GM21528 (cell line): ENCODE results near the gene LAMA2.
A peak's percentile ranks its signal among the peaks of the same experiment; 100 is the strongest.

Experiments
- ATAC-seq: cut with Tn5 transposase; IDR thresholded peaks from one replicate; pipeline ENCODE4 v1.9.1; 2021; ENCODE audit warnings: mild to moderate bottlenecking, moderate library complexity; ENCODE audit not compliant: unreplicated experiment, low FRiP score

The LAMA2 gene

DNA sequence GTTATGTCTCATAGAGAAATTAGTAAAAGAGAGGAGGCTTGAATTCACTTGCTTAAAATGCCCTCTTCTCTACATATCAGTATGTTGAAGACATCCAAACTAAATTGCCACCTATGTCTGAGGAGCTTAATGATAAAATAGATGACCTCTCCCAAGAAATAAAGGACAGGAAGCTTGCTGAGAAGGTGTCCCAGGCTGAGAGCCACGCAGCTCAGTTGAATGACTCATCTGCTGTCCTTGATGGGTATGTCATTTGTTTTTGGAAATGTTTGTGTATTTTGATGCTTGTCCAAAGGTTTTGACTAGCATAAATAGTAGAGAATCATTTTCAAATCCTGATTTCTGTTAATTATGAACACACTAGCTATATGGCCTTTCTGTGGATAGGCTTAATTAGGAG lies 519.3 kb downstream of the LAMA2 start:
- ATAC-seq, result no peak

DNA sequence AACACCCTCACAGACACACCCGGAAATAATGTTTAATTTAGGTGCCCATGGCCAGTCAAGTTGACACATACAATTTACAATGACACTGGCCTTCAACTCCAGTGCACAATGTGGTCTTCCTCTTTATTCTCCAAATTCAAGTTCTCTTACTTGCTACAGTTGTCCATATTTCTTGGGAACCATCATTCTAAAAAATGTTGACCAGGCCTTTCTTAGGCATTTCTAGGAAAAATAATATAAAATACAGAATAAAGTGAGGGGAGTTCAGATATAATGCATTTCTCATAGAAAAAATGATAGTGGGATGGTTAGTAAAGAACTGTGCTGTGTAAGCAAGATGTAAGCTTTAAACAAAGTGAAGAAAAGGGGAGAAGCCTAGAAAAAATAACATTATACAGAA lies 528.2 kb downstream of the LAMA2 start:
- ATAC-seq, result no peak

DNA sequence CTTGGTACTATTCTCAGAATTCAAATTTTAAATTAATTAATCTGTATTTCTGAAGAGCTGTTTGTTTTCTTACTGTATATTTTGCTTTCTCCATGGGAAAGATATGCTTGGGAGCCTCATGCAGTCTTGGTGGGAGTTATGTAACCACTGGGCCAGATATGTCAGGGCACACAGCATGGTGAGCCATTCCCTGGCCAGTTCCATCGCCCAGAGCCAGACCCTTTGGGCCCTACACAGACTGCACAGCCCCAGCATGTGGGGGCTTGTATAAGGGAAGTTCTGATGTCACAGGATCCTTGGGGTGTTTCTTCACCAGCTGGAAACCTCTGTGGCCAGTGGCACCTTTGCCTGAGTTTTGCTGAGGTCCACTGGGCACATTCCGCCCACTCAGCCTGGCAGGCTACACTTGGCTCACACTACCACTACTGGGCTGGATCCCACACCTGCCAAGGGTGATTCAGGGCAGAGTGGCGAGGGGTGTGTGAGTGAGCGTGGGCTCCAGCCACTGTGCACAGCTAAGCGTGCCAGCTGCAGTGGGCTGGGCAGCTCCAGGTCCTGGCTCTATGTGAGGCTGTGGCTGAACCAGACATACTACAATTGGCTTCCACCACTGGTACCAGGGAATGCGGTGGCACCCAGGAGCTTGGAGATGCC lies 533.5 kb downstream of the LAMA2 start:
- ATAC-seq, result no peak

DNA sequence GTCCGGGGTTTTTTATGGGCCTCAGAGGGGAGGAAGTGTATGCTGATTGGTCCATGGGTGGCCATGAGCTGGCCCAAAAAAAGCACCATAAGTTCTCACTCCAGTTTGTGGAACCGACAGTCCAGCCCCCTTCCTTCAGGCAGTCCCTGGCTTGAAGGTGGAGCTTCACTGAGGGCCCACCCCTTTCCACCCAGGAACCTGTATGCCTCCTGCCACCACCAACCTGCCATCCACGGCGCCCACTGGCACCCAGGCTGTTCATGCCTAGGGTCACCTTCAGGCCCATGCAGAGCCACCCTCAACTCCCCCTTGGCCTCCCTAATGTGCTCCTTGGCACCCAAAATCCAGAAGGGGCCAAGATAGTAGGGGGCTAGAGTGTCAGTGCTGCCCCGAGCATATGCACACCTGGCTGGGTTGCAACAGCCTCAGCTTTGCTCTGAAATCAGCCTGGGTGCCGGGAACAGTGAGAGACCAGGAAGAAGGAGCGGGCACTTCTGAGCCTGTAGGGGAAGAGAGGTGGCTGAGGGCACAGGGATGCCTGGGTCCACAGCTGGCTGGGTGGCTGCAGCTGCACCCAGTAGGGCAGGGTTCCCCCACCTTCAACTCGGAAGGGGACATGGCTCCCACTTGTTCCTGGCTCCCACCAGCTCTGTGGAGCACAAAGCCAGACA lies 534.6 kb downstream of the LAMA2 start:
- ATAC-seq, result no peak

DNA sequence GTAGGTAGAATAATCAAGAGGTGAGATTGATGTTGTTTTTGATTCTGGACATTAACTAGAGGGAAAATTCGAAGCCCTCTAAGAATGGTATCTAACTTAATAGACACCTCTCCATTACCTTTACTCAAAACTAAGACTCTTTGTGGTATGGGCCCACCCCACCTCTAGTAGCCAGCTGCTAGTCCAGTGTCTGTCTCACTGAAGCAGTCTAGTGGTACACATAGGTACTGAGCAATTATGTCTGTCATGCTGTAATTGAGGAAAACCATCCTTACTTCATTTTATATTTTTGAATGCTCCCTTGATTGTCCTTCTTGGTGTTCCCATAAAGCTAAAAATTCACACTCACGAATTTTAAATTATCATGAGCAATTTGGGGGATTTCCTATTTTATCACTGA lies 536.4 kb downstream of the LAMA2 start:
- ATAC-seq, result no peak

DNA sequence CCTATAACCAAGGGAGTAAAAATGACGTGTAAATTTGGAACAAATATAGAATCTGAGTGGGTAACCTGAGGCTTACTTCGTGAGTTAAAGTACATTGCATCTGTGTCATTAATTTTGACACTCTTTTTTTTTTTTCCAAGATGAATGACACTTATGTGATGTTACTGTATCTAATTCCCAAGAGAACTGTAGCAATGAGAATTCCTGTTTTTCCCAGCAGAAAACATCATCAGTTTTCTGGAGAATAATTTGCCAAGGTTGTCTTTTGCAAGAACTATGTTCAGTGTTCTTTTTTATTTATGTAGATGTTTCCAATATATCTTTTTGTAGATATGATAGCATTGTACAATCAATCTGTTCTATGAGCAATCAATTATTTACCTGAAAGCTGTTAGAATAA lies 543.4 kb downstream of the LAMA2 start:
- ATAC-seq, result no peak

DNA sequence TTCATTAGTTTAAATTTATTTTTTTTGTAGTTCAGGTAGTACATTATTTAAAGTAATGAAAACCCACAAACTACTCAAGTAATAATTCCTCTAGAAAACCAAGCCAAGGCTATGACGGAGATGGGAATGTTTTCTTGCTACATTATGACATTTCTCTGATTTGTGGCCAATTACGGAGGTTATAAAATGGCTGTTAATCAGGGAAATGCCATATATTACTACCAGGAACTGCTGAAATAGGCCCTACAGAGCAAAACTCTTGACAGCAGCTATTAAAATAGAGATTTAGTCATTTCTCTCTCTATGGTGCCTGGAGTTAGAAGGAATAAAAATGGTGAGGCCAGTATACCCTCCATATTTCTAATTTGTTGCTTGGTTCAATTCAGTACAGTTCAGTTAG lies 547.0 kb downstream of the LAMA2 start:
- no peak for ATAC-seq

DNA sequence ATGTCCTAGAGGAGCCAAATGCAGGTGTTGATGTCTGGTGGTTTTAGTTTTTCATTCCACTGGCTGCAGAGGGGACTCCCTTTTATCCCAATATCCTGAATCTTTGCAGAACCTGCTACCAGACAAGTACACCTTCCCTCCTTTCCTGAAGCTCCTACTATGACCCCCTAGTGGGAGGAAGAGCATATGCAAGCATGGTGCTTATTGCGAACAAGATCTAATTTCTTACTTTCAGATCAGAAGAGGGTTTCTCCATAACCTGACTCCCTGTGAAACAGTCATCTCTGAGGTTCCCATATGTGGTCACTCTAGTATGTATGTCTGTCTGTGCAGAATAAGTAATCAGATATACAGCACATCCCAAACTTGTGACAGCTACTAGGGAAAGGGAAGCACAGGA lies 549.8 kb downstream of the LAMA2 start:
- no peak for ATAC-seq

DNA sequence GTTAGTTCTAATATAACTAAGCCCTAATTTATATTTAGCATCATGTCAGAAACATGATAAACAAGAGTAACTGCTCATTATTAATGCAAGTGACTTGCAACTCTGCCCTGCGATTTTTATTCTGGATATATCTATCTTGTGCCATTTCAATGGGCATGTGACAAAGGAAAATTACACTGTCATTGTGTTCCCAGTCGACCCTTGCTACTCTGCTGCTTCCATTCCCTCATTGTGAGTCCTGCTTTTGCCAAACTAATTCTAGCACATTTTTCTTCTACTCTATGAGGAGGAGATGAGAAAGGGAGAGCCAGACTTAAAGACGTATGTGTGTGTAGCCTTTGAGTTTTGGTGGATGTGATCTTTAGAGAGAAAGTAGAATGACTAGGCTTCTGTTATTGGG lies 551.2 kb downstream of the LAMA2 start:
- no peak for ATAC-seq

DNA sequence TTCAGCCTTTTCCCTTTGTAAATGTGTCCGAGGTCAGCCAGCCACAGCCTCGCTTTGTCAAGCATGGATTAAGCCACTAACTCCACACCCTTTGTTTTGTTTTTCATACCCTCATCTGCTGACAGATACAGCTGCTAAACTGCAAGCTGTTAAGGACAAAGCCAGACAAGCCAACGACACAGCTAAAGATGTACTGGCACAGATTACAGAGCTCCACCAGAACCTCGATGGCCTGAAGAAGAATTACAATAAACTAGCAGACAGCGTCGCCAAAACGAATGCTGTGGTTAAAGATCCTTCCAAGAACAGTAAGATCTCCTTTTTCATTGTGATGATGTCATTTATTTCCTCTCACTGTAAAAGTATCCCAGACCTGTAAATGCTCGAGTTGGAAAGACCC lies 557.8 kb downstream of the LAMA2 start:
- no peak for ATAC-seq

DNA sequence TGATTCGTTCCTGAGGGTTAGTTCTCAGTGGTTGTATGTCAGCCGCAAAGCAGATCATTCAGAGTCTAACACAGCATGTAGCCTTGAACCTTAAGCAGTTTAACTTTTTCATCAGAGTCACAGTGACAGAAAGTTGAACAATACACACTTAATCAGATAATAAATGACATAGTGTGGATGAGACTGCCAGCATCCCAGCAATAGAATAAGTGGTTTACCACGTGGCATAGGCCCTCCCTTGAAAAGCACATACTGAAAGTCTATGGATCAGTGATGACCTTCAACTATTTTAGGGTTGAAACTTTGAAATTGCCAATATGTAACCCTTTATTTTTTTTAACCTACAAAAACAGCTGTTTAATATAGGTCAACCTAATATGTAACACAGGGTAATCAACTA lies 561.7 kb downstream of the LAMA2 start:
- ATAC-seq, result no peak

DNA sequence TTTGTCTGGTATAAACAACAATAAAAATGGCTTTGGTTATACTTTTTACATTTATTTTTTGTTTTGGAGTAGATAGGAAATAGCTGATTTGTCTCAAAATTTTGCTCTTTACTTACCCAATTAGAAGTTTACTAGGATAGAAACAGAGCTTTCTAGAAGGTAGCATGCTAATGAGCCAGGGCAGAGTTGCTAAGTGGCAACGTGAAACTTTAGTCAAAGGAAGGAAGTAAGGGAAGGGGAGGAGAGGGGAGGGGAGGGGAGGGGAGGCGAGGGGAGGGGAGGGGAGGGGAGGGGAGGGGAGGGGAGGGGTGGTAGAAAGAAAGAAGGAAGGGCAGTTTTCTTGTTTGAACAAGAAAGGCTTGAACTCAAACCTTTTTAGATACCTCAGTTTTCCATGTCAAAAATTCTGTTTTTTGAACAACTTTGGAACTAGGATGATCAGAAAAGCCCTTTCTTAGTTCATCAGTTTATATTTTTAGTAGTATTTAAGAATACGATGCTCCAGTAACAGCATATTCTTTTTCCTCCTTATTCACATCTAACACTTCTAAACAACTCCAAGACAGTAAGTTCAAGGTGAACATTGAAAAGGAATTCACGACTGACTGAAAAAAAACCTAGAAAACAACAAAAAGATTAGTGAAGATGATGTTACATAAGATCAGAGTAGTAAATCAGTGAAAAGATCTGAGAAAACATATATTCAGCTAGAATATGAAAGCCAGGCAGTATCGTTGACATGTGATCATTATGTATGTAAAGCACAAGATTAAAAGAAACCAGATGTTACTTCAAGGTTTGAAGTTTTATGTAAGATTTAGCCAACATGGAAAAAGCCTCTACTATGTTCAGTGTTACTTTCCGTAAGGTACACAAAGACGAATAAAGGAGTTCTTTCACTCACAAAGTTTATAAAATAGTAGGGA lies 563.6 kb downstream of the LAMA2 start:
- no peak for ATAC-seq

DNA sequence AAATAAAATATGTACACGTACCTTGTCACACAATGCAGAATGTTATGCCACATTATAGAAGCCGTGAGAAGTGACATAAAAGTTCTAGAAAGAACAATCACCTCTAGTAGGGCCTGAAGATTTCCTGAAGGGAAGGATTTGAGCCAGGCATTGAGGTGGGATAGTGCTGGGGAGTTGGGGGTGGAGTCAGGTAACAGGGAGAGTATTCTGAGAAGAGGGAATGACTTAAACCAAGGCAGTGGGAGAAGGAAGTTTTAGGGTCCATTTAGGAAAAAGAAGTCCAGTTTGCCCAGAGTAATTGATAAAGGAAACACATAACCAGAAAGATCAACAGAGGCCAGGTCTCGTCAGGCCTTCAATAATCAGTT lies 564.2 kb downstream of the LAMA2 start:
- ATAC-seq, result no peak

DNA sequence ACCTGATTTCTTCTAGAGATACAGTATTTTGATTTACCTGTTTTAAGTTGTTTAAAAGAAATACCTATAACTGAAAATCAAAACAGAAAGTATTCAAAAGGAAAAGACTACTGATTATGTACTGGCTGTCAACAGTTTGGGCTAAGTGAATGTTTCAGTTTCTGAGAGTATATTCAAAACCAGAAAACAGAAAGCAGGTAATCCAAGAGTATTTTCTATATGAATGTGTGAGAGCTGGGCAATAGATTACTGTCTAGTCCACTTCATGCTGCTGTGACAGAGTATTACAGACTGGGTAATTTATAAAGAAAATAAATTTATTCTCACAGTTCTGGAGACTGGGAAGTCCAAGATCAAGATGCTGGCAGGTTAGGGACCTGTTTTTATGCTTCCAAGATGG lies 566.0 kb downstream of the LAMA2 start:
- peak; percentile 100 for ATAC-seq

DNA sequence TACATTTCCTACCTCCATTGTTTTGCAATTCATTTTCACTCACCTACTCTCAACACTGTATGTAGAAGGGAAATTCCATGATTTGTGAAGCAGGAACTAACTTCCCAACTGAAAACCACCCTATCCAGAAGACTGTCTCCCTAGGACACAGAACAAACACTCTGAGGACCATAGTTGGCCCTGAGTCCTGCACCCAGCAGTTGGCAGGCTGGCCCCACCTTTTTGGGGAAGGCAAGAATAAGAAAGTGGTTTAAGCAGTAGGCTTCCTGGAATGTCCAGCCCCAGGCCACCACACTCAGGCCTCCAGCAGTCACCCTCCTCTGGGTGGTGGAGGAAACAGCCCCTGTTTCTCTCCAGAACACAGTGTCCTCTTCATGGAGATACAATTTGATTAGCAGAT lies 568.2 kb downstream of the LAMA2 start:
- ATAC-seq, result no peak

DNA sequence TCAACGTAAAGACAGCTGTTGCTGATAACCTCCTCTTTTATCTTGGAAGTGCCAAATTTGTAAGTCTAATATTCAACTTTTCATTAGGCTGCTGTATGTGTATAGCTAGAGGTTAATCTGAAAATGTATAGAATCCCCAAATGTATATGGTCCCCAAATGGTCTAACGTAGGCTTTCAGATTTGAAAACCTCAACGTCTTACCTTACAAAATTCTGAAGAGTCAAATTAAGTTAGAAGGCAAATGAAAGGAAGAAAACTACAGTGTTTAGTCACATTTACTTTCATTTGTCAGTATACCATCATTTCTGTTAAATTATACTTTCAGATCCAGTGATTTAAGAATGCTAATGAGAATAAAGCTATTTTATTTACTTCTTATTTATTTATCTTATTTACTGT lies 570.1 kb downstream of the LAMA2 start:
- ATAC-seq, result no peak

DNA sequence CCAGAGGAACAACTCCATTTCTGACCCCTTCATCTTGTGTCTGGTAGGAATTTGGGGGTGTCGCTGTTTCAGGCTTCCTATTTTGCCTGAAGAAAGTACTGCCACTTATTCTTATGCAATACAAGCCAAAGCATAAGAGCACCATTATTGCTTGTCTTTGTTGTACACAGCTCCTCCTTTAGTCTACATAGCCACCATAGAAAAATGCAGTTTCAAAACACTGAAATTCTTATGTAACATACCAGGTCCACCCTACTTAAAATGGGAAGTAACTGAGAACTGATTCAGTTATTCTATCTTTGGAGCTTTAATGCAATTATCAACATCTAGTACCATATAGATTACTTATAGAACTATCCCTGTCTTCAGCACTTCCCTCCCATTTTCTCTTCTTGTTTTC lies 571.5 kb downstream of the LAMA2 start:
- no peak for ATAC-seq

DNA sequence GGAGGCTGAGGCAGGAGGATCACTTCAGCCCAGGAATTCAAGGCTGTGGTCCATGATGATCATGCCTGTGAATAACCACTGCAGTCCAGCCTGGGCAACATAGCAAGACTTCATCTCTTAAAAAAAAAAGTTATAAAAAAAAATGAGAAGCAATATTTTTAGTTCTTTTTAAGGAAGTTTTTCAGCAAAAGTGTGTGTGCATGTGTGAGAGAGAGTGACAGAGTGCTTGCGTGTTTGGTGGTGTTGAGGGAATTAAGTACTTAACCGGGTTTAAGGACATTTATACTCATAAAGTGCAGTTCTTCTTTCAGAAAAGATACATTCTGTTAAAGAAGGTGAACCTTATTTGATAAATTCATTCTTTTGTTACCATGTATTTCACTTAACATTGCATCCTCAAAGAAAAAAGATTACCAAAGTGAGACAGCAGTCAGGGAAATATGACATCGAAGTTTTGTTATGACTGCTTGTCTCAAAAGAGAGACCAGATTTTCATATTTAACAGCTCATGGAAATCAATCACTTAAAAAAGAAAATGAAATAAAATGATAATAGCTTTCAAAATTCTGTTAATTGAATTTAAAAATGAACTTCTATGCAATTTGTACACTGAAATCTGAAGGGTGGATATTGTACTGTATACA lies 572.3 kb downstream of the LAMA2 start:
- no peak for ATAC-seq

DNA sequence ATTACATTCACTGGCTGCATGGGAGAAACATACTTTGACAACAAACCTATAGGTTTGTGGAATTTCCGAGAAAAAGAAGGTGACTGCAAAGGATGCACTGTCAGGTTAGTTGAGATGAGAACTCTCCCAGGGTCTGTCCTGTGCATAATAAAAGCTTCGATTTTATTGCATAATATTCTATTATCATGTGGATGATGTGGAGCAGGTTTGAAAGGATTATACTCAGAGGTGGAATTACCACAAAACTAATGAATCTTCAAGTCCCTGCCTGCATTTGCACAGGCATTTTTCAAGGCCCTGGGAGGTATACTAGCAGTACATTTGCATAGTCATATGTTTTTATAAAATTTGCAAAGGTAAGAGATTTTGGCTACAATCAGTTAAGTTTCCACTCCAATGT lies 577.3 kb downstream of the LAMA2 start:
- ATAC-seq, result no peak

DNA sequence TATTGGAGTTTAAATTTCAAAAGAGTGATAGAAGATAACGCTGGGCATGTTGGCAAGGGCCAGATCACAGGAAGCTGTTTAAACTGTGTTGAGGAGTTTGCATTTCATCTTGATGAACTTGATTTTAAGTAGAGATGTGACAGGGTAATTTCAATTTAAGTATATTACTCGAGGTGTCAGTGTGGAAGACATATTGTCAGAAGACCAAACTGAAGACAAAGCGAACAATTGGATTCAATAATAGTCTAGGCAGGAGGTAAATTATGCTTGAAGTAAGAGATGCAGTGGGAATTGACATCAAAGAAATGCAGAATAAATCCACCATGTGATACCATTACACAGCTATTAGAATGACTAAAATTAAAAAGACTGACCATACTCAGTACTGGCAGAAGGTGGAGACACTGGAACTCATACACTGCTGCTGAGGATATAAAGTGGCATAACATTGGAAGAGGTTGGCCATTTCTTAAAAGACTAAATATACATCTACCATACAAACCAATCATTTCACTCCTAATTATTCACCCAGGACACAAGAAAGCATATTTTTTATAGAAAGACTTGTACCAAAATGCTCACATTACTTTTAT lies 586.2 kb downstream of the LAMA2 start:
- ATAC-seq, result no peak

DNA sequence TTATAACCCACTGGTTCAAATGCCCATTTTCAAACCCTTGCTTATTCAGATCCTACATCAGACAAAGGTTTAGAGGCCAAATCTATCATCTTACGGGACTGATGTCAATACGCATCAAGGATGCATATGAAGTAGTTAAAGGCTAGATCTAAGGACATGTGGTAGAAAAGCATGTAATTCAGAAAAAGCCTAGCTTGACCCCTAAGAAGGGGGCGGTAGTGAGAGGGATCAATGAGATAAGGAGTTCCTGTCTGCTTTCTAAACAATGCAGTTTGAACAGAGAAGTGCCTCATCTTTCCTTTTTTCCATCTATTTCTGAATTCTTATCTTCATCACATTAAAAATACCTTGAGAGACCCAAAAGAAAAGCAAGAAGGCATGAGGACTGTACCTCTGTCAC lies 589.3 kb downstream of the LAMA2 start:
- no peak for ATAC-seq
